Non-pigmented ciliary epithelial cell (primary cell): Measurements from ENCODE around the gene GPR162.
"Not testable (repeated sequence)": the region's sequence is repeated elsewhere in the genome, so short reads cannot be mapped to it uniquely, and the experiment has no call there.

ENCODE experiments used
- DNase-seq: peaks from one replicate; pipeline ENCODE4 v3.0.0-alpha.2; 2010; ENCODE audit warnings: low read depth

The GPR162 gene

GRCh38 chr12:6858799-6859198, 37.2 kb downstream of the GPR162 start:
- no peak for DNase-seq

- DNase-seq: no peak
These were observed 38.5 kb downstream of the GPR162 start for GRCh38 chr12:6860116-6860515.

DNA sequence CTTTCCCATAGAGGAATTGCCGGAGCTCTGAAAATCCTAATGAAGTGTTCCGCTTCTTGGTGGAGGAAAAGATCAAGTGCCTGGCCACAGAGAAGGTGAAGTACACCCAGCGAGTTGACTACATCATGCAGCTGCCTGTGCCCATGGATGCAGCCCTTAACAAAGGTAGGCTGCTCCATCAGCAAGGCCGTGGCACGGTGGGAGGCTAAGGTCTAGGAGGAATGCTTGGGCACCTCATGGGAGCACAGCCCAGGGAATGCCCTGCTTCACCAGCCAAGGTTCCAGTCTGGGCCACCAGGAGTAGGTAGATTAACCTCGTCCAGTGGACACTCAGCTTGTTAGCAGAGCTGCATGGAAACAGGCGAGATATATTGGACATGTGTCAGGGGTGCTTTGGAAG, 39.3 kb downstream of the GPR162 start:
- DNase-seq: no peak

DNA sequence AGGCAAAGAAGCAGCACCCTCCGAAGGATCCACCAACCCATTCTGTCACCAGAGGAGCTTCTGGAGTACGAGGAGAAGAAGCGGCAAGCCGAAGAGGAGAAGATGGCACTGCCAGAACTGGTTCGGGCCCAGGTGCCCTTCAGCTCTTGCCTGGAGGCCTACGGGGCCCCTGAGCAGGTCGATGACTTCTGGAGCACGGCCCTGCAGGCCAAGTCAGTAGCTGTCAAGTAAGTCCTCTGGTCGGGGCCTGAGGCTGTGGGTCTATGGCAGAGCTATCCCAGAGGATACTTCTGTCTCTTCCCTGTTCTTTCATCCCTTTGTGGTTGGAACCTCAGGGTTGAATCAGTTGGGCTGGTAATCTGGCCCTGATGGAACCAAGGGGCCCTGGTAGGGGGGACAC, 39.8 kb downstream of the GPR162 start:
- DNase-seq: no peak

DNA sequence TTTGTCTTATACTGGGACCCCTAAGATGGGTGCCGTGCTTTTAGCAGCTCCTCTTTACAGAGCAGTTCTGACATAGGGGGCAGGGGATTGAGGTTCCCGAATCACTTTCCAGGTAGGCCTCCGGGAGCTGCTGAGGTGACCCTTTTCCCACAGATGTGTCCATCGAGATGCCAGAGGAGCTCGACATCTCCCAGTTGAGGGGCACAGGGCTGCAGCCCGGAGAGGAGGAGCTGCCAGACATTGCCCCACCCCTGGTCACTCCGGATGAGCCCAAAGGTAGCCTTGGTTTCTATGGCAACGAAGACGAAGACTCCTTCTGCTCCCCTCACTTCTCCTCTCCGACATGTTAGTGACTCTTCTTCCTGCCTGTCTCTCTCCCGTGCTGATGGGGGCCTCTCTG, 41.4 kb downstream of the GPR162 start:
- no peak for DNase-seq

DNA sequence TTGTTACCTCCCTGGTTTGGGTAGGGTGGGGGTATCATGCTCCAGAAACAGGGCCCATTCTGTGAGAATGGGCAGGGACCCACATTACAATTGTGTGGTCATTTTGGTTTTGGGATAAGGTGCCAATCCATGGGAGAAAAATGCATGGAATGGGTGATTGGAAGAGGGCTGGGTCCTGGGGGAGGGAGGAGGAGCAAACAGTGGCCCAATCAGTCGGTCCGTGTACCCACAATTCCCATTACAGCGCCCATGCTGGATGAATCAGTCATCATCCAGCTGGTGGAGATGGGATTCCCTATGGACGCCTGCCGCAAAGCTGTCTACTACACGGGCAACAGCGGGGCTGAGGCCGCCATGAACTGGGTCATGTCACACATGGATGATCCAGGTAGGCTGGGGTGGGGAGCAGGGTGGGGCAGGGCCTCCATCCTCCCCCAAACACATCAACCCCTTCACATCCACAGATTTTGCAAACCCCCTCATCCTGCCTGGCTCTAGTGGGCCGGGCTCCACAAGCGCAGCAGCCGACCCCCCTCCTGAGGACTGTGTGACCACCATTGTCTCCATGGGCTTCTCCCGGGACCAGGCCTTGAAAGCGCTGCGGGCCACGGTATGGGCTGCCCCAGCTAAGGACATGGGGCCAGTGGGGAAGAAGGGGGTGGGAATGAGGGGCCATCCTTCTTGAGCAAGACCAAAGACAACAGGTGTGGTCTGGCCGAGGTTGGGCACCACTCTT, 42.1 kb downstream of the GPR162 start:
- DNase-seq: no peak

DNA sequence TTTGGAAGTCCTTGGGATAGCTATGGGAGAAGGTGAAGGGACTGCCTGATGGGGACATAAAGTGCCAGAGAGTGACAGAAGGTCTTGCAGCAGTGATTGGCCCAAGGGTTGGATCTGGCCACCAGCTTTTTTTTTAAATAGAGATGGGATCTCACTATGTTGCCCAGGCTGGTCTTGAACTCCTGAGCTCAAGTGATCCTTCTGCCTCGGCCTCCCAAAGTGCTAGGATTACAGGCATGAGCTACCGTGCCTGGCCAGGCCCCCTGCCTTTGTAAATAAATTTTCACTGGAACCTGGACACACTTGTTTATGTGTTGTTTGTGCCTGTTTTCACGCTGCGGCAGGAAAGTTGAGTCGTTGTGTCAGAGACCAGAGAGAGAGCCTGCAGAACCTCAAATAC, 43.7 kb downstream of the GPR162 start:
- DNase-seq: not testable (repeated sequence)

GRCh38 chr12:6866163-6866919, 44.7 kb downstream of the GPR162 start:
- no peak for DNase-seq

DNA sequence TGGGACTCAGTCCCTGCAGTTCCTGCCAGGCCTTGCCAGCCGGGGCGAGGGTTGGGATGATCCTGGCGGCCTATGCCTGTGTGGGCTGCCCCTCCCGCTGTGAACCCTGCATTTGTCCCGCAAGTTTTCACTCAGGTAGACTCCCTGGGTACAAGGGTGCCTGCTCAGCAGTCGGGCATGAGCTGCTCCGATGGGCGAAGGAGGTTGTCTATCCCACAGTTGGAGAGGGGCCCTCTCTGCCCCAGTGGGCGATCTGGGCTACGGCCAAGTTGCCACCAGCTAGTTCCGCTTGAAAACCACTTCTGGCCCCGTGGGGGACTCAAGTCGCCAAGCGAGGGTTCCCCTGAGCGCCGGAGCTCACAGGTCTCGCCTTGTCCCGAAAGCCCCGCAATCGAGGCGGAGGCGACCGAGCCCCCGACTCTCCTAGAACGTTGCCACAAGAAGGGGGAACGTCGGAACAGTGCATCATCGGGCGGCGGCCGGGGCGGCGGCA, 45.3 kb downstream of the GPR162 start:
- no peak for DNase-seq

GRCh38 chr12:6867413-6868210, 46.0 kb downstream of the GPR162 start, which contains the start of gene TPI1:
Gene TPI1, plus strand, starts transcription at chr12:6867531. Its CDS starts 36 bp downstream, at chr12:6867567.
- no peak for DNase-seq

GRCh38 chr12:6868211-6869048, 46.8 kb downstream of the GPR162 start:
- no peak for DNase-seq

DNA sequence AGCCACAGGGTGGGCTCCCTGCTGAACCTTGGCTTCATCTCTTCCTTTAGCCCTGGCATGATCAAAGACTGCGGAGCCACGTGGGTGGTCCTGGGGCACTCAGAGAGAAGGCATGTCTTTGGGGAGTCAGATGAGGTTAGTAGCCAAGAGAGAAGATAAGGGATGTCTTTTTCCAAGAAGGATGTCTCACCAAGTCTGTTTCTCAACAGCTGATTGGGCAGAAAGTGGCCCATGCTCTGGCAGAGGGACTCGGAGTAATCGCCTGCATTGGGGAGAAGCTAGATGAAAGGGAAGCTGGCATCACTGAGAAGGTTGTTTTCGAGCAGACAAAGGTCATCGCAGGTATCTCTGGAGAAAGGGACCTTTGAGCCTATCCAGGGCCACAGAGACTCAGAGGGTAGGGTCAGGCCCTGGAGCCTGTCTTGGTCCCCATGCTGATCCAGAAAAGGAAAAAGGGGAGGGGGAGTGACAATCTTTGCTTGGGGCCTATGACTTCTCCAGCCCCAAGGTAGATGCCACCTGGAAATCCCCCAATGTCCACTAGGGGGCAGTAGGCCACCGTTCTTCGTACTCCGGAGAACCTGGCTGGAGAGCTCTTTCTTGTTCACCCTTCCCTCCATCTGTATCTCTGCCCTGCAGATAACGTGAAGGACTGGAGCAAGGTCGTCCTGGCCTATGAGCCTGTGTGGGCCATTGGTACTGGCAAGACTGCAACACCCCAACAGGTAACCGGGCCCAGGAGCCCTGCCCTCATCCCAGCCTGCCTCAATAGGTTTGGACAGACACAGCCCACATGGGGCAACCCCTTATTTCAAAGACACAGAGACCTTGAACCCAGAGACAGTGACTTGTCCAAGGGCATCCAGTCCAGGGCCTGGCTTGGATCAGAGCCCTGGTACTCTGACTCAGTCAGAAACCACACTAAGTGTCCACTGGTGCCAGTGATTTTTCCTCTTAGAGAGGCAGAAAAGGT, 47.7 kb downstream of the GPR162 start:
- no peak for DNase-seq

- DNase-seq: not testable (repeated sequence)
These were observed 48.7 kb downstream of the GPR162 start for GRCh38 chr12:6870304-6870703.

DNA sequence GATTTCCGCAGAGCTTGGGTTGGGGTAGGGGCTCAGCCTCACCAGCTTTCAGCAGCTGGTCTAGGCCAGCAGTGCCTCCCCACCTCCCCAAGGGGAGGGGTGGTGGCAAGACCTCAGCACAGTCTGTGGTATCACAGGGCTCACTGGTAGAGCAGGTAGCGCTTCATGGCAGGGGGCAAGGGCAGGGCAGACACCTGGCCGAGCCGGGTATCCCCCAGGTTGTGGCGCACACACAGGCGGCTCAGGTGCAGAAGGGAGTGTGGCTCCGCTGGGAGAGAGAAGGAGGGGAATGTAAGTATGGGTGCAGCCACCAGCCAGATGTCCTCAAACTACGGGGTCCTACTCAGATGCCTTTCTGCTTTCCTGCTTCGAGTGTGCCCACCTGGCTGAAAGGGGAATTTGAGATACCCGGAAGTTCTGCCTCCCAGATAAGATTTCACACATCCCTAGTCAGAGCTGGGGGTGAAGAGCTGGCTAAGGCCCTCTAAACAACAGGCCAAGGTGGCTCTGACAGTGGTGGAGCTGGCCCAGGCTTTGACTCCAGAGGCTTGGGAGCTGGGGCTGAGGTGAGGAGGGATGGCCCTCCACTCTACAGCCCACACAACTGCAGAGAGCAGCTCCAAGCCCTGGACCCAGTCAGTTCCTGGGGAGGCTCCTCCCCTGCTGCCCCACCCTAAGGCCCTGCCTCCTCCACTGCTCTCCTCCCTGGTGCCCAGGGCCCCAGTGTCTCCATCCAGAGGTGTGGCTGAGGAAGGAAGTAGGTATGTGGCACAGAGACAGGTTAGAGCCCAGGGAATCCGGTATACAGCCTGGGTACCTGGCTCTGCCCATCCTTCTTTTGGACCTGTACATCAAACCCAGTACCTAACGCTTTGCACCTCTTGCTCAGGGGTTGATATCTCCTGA, 49.7 kb downstream of the GPR162 start:
- no peak for DNase-seq

- no peak for DNase-seq
These were observed 50.7 kb downstream of the GPR162 start for GRCh38 chr12:6872073-6873048.

- no peak for DNase-seq
These were observed 51.7 kb downstream of the GPR162 start, which contains the start of gene SPSB2 for GRCh38 chr12:6873094-6874014. Gene SPSB2, minus strand, starts transcription at chr12:6873303. Its CDS starts 402 bp downstream, at chr12:6872901.

DNA sequence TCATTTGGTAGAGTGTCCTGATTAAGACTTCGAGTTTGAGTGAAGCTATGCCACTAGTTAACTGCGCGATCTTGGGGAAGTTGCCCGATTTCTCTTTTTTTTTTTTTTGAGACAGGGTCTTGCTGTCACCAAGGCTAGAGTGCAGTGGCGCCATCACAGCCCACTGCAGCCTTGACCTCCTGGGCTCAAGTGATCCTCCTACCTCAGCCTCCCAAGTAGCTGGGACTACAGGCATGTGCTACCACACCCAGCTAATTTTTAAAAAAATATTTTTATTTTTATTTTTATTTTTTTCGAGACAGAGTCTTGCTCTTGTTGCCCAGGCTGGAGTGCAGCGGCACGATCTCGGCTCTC, 52.4 kb downstream of the GPR162 start:
- DNase-seq: not testable (repeated sequence)
